Kasumi-1 (cell line): Measurements from ENCODE around the gene PRKAA2.

Experiments used
- DNase-seq, 2 experiments: peaks; one replicate each; lab custom pipeline; 2025; lab: John Stamatoyannopoulos, UW

The PRKAA2 gene

DNA sequence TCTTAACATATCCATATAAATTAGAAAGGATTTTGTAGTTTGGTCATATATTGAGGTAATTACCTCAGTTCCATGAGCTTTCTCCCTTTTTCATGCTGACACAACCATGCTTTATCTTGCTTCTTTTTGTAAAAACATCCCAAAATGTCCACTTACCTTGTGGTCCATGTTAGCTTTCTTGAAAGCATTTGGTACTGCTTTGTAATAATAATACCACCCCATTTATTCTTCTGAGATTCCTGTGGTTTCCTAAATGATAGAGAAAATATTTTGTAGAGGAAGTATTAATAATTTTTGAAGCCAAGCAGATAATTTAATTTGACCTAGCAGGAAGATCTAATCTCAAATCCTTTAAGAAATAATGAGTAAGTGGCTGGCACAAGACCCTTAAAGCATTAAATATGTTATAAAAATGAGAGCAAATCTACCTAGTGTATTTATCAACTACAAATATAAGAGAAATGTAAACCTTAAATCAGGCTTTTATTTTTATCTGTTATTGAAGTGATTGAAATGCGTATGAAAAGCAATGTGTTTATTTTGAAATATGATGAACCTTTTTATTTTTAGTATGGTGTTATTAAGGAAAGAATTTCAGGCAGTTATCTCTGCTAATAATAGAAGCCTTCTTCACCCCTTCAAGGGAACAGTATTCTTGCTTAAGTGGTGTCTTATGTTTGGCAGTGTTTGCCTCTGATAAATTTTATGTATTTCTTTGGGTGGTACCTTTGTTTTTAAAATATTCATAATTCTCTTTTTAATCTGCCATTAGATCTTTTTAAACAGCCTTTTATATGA lies 9.2 kb downstream of the PRKAA2 start:
- DNase-seq = no peak

GRCh38 chr1:56655991-56656613 lies 11.0 kb downstream of the PRKAA2 start:
- no peak for DNase-seq

DNA sequence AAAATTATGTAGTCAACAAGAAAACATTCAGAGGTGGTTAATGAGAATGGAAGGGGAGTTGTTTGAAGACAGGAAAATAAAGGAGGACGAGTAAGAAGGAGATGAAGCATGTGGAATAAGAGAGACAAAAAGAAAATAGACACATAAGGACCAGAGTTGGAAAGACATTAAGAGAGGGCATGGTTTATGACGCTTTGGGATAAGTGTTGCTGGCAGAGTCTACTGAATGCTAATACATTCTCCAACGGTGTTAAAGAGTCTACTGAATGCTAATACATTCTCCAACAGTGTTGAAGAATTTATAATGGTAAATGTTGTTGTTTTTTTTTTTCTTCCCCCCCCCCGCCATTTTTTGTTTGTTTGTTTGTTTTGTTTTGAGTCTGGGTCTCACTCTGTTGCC lies 13.1 kb downstream of the PRKAA2 start:
- DNase-seq = no peak

DNA sequence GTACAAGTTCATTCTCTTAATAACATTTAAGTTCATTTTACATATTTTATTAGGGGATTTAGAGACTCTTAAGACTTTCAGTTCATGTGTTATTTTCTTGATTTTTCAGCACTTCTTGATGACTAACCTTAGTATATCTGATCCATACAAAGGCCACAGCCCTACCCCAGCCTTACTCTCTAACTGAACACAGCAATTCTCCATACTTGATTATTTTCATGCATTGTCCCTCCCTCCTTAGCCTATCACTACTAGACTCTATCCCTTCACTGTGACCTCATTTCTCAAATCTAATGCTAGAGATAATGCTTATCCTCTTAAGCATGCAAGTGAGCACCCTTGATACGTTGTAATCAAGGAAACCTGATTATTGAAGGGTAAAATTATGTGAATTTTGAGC lies 15.2 kb downstream of the PRKAA2 start:
- no peak for DNase-seq

- no peak for DNase-seq
These were observed 18.7 kb downstream of the PRKAA2 start for GRCh38 chr1:56663846-56664245.

GRCh38 chr1:56665384-56665783 lies 20.3 kb downstream of the PRKAA2 start:
- no peak for DNase-seq

- DNase-seq = no peak
These were observed 21.0 kb downstream of the PRKAA2 start for GRCh38 chr1:56666112-56666608.

DNA sequence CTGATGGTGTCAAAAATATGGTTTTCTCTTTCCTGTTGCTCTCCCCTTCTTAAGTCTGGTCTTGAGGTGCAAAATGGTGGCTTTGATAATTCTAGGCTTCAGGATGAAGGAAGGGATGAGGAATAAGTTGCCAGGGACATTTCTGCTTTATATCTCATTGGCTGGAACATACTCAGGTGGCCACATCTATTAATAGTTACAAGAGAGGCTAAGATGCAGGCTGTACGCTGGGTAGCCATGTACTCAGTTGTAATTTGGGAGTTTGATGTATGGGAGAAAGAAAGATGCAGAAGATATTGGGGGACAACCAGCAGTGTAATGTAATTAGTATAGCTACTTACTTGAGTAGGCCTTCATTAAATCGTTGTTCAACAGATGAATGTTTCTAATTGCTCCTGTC lies 25.2 kb downstream of the PRKAA2 start:
- DNase-seq = no peak

DNA sequence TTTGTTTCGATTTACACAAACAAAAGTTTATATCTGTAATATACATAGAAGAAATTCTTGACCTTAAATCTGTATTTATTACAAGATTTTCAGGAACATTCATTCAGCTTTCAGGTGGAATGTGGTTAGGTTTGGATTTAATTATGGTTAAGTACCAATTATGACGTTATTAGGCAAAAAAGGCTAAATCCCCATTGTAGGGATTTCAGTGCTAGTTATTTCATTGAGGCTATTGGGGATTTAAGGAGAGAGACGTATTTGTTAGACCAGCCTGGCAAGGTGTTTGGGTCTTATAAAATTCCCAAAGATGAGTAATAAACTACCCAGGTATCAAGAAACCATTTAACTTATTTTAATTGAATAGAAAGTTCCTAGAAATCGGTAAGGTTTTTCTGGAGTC lies 26.0 kb downstream of the PRKAA2 start:
- no peak for DNase-seq

- DNase-seq = no peak
These were observed 26.4 kb downstream of the PRKAA2 start for GRCh38 chr1:56671542-56671941.

DNA sequence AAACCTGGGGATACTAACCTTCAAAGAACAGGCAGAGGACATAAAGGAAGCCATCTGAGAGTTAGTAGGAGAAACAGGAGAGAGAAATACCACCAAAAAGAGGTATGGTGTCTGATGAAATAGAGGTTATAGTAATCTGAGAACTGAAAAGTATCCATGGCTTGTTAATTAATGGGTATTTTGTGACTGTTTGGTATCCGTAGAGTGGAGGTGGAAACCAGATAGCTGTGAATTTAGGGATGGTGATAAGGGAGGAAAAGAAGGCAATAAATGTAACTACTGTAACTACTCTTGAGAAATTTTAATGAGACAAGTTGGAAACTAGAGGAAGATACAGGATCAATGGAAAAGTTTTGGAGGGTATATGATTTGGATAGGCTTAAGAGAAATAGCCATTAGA lies 27.5 kb downstream of the PRKAA2 start:
- no peak for DNase-seq

DNA sequence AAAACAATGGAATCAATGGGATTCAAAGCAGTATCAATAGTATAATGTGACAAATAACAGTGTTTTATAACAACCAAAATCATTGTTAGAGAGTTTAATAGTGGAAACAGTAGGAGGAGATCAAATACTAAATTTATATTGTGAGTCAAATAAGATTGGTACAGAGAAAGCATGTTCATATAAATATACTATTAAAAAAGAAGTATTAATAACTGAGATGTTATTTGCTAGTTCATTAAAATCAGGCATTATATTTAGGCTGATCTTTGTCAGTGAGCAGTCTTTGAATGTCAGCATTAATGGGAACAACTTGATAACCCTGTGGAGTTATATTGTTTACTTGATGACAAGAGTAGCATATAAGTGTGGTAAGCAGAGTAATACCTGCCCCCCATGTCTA lies 30.6 kb downstream of the PRKAA2 start:
- no peak for DNase-seq

DNA sequence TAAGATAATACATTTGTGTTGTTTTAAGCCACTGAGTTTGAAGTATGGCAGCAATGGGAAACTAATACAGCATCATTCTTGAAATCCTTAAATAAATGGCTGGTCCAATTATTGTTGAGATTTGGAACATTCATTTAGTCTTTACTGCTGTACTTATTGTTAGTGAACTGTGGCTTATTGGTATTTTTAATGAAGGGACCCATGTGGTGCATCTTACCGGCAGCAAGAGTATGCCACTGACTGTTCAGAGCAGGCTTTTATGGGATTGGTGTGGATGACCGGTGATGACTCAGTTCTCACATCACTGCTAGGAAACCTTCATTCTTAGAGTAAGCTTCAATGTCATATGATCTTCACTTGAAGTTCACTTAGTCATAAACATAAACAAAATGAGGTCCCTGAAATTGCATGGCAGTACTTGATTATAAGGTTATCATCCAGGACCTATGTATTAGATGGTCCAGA lies 31.5 kb downstream of the PRKAA2 start:
- DNase-seq = no peak

- DNase-seq = no peak
These were observed 38.5 kb downstream of the PRKAA2 start for GRCh38 chr1:56683569-56683968.

GRCh38 chr1:56686169-56686568 lies 41.1 kb downstream of the PRKAA2 start:
- no peak for DNase-seq

- DNase-seq = no peak
These were observed 43.5 kb downstream of the PRKAA2 start for GRCh38 chr1:56688522-56689026.

DNA sequence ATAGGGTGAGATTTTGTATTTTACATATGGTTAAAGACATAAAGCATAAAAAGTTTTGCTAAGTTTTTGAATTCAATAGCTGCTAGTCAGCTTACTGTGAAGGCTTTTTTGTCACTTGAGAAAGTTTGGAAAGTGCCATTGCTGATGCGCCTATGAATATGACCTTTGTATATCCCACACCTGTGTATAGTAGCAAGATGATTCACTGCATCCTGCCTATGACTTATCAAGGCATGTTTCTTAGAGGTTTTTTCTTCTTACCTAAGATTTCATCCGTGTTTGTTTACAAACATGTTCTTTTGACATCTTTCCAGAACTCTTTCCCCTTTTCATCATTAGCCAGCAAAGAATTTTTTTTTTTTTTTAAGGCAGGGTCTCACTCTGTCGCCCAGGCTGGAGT lies 51.5 kb downstream of the PRKAA2 start:
- DNase-seq = no peak

DNA sequence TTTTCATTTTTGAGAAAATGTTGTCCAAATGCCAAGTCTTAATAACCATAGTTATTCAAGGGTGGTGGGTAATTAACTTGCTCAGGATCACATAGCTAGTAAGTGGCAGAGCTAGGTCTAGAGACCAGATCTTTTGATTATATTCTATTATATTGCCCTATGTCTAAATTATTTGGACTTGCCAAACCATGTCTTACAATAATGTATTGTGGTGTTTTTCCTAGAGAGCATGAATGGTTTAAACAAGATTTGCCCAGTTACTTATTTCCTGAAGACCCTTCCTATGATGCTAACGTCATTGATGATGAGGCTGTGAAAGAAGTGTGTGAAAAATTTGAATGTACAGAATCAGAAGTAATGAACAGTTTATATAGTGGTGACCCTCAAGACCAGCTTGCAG lies 58.6 kb downstream of the PRKAA2 start:
- no peak for DNase-seq

- DNase-seq = no peak
These were observed 62.3 kb downstream of the PRKAA2 start for GRCh38 chr1:56707379-56707778.

- DNase-seq = peak; percentile 18 to 74
These were observed 64.3 kb downstream of the PRKAA2 start for GRCh38 chr1:56709269-56709880.

DNA sequence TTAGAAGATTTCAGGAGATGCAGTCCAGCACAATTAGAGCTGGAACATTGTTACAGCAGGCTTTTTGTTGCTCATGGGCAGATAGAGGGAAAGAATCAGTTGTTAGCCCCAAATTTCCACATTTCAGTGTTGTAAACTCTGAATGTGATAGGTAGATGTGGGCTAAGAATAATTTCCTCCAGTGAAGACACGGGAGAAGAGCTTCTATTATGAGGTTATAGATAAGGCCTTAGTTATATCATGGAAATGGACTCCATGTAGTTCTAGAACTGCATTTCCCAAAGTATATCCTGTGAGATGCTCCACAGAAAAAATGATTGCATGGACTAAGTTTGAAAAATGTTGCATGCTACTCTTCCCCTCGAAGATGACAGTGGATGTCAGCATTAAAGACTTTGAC lies 64.9 kb downstream of the PRKAA2 start:
- no peak for DNase-seq

GRCh38 chr1:56710646-56711045 lies 65.5 kb downstream of the PRKAA2 start:
- no peak for DNase-seq

- no peak for DNase-seq
These were observed 67.0 kb downstream of the PRKAA2 start for GRCh38 chr1:56712150-56712549.
